Femur (tissue), 1 donor: Measurements from ENCODE around the gene C6orf89.

ENCODE experiments used
- DNase-seq: peaks from one replicate; pipeline ENCODE4 v3.0.0-alpha.2; 2017

C6orf89 gene

DNA sequence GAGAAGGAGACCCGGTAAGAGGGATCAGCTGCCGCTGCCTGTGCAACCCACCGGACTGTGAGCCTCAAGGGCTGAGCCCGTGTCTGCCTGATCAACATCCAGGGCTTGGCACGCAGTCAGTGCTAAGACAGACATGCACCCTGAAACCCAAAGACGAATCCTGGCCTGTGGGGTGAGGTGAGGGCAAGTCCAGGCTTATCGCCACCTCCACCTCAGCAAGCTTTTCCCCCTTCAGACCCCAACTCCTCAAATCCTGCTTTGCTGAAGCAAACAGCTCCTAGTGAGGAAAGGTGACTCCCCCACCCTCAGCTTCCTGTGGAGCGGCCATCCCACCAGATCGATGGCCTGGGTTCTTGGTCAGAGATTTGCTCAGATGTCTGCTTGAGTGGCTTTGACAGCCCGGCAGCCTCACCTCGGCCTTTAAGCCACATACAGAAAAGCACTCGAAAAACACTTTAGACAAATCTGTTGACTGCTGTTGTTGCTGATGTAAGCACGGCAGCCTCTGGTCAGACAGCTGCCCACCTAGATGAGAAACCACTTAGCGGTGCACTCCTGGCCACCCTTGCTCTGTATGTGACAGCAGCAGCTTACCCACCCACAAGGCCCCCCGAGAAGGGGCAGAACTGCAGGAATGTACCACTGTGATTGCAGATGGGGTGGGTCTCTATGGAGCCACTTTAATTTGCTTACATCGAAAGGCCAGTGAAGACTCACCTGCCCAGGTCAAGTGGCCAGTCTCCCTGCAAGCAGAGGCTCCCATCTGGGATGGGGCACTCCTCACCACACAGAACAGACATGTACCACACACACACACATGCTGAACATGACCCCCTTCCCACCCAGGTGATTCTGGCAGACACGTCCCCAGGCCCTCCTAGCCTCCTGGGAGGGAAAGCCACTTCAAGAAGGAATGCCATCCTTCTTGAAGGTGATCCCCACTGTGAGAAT, 85.4 kb downstream of the C6orf89 start:
- DNase-seq, result no peak

DNA sequence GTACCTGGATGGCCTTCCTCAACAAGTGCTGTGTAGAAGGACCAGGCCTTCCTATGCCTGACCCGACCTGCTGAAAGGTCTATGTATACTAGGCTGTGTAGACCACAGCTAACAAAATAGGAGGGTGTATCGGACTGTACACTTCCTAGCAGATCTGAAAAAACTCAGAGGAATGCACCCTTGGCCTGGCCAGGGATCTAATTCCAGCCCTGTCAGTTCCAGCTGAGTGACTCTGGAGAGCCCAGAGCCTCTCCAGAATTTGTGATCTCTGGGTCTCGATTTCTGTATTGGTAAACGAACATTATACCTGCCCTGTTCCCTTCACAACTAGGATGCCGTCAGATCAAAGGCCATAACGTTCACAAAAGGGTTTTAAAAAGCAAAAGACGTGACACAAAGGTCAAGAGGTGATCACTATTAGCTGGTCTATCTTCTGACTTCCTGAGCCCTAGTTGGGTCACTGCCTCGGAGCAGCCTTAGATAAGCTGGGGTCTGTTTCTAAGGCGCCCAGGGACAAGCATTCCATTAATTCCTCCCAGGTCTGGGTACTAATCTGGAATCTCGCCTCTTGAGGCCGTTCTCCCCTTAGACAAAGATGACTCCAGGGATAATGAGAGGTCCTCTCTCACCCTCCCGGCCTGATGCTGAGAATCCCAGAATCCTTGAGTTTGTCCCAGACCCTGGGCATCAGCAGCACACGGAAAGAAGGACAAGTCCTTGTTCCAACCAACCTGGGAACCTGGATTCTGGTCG, 86.3 kb downstream of the C6orf89 start:
- no peak for DNase-seq

DNA sequence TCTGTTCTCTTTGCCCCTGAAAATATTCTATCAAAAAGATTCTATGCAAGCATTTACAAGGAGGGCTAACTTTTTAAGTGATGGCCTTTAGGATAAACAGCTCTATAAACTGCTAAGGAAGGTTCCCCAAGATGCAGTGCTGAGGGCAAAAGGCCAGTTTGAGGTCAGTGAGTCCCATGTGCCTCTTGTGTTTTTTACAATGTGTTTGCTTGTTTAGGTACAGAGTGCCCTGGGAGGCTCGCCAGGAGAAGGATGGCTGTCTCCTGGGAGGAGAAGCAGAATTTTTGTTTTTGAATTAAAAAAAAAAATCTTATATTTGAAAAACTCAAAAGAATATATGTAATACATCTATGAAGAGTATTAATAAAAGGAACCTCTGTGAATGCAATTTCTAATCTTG, 87.4 kb downstream of the C6orf89 start:
- DNase-seq, result no peak

DNA sequence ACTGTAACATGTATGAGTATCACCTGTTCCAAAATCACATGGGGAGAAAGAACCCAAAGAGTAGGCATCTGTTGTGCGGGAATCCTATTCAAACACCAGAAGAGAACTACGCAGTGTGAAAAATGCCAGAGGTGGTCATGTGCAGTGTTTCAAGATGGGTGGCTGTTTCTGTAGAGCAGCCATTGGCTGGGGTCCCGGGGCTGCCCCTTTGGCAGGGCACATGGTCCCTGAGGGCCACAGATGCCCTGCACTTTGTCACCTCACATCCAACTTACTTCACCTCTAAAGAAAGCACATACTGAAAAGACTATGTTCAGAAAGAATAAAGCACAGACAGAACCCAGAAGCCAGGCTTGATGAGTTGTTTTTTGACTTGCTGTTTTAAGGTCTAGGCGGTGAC, 87.9 kb downstream of the C6orf89 start:
- DNase-seq, result no peak

DNA sequence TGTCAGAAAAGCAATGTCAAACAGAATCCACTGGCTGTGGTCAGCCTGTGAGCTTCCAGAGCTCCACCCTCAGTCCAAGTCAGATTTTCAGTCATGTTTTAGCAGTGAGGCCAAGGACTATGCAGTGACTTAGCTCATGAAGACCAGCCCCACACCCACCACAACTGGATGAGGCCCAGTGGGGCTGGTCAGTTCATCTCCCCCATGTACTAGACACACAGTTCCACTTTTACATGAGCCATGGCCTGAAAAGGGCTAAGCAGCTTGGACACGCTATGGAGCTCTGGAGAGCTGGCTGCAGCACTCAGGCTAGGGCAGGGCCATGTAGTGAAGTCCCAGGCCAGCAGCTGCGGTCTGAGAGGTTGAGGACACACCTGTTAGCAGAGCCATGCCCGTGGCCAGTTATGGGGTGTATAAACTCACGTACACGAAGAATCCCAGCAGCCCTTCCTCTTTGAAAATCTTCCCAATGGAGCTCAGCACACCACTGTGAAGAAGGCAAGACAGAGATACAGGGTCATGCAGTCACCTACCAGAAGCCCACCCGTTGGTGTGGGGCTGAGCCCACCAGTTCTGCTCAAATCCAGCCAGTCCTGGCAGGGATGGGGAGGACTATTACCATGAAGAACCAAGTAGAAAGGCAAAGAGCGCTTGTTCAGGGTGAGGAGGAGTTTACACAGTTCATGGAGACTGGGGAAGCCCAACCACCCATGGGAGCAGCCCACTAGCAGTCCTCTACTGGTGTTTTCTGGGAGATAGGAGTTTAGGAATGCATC, 89.7 kb downstream of the C6orf89 start:
- DNase-seq, result no peak

DNA sequence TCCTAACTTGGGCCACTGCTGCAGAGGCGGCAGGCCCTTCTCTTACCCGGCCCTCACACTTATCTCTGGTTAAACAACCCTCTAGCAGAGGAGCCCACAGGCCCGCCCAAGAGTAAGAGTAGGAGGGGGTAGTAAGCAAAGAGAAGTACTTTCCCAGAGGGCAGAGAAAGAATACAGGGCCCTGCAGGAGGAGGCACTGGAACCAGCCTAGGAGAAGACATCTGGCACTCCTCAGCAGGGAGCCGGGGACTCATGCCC, 90.2 kb downstream of the C6orf89 start:
- no peak for DNase-seq

DNA sequence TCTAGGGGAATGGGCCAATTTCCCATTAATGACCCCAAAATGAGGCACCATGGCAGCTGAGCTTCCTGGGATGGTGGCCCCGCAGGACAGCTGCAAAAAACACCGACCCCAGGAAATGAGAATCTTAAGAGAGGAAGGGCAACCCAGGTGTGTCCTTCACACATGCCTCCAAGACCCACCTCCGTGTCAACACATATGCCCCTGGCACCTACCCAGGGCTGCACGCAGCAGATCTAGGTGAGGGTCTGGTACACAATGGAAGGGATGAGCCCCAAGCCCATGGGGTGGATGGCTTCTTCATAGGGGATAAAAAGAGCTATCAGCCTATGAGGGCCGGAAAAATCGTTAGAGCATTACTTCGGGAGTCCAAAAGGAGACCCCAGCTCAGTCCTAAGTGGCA, 90.8 kb downstream of the C6orf89 start:
- DNase-seq, result no peak

DNA sequence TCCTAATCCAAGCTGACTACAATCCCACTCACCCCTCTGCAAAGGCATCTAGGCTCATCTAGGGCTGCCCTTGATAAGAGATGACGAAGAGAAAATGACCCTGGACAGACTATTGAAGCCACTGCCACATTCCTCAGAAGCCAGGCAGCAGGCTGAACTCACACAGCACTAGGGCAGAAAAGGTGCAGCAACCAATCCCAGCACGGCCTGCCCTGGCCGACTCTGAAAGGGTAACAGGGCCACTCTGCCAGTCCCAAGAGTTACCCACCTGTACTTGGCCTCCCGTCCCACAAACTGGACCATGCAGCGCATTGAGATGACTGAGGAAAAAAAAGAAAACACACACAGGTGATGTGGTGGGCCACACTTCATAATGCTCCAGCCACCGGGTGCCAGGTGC, 91.2 kb downstream of the C6orf89 start:
- no peak for DNase-seq

DNA sequence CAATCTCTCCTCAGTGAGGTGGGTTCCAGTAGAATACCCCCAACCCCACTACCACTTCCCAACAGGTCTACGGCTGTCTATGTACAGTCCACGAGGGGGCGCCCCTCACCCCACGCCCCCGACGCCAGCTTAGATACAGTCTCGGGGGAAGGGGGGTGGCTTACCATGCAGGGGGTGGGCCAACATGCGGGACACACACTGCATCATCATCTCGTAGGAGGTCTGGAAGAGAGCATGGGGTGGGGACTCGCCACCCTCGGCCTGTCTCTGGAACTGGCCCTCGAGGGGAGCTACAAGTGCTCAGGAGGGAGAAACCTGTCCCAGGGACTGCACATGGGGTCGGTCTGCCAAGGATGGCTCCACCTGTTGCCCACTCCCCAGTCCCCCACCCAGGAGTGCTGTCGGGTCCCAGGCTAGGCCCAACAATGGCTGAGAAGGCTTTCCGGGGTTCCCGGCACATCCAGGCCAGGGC, 91.8 kb downstream of the C6orf89 start:
- DNase-seq, result no peak
